Vagina (tissue), 2 donors: Measurements from ENCODE around the gene LZIC. TPM values are rescaled to one million over a fixed set of nuclear protein-coding genes. Genes with fewer than 3 reads are reported as not detected.

ENCODE experiments used
- DNase-seq, 2 donors: peaks; one replicate each; pipeline ENCODE4 v3.0.0-alpha.2; 2017; ENCODE audit errors: extremely low spot score in 2 of 2
- H3K27ac ChIP-seq: fragments of 200-600 bp; sonication (generic); one replicate; pipeline ENCODE4 v1.5.1; 2019
- H3K27me3 ChIP-seq: fragments of 200-600 bp; sonication (generic); one replicate; pipeline ENCODE4 v1.5.1; 2019
- H3K36me3 ChIP-seq, 2 donors: fragments of 200-600 bp; sonication (generic); one replicate each; pipeline ENCODE4 v1.5.1; 2017 to 2019
- H3K4me1 ChIP-seq: fragments of 200-600 bp; sonication (generic); one replicate; pipeline ENCODE4 v1.5.1; 2019
- H3K4me3 ChIP-seq, 2 donors: fragments of 200-600 bp; sonication (generic); 1 replicate in 1 of 2; 2 replicates in 1 of 2; pipeline ENCODE4 v1.5.1; 2016 to 2019
- H3K9me3 ChIP-seq: fragments of 200-600 bp; sonication (generic); one replicate; pipeline ENCODE4 v1.5.1; 2019
- POLR2A ChIP-seq, 2 donors: fragments of 450-650 bp; IDR thresholded peaks; one replicate each; pipeline ENCODE4 v1.6.1; 2017; ENCODE audit warnings: antibody characterized with exemption in 2 of 2, mild to moderate bottlenecking in 2 of 2, moderate library complexity in 2 of 2
- POLR2AphosphoS5 ChIP-seq, 2 donors: sonication (generic); formaldehyde crosslinking; IDR thresholded peaks; one replicate each; pipeline ENCODE4 v1.9.0; 2017; ENCODE audit warnings: antibody characterized with exemption in 2 of 2, mild to moderate bottlenecking in 2 of 2, low read depth in 1 of 2; ENCODE audit not compliant: insufficient read depth in 1 of 2
- intact Hi-C: fragments of 100-400 bp; cut with DNase I; formaldehyde crosslinking; loops from one replicate; pipeline ENCODE4 v1.15.1; 2023
- total RNA-seq: library from RNA; depleted of rRNA; stranded (reverse); fragments of >200 nt; gene quantifications from one replicate; pipeline ENCODE4 v1.2.3, GENCODE V29; 2016
- TF ChIP-seq, protein P1 (sequence below), 3 experiments: fragments of 450-650 bp in 2 of 3; fragments of 200-600 bp in 1 of 3; sonication (generic) in 1 of 3; IDR thresholded peaks; one replicate each; pipeline ENCODE4 v1.5.1; 2017 to 2019; ENCODE audit warnings: antibody characterized with exemption in 3 of 3, mild to moderate bottlenecking in 2 of 3, moderate library complexity in 2 of 3

Gene LZIC
- total RNA-seq, 1 donor from 2014 or later: 16.5 TPM

DNA sequence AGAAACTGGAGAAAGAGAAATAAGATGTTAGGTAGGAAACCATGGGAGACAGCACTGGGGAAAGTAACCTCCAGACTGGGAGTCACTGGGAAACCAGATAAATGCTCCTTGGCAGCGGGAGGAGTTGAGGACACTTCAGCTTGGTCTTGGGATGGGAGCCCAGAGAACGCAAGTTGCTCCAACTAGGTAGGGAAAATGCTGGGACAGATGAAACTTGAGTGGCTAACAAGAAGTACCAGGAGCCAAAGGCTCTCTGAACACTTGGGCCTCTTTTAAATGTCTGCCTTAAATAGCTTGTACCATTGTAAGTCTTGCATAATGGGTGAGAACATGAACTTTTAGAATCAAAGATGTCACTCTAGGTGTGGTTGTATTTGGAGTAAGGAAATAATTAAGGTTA lies 3.1 kb upstream of the LZIC start:
- H3K27me3 ChIP-seq: no peaks in the 10 kb centered on the region
- H3K4me3 ChIP-seq: no peak overlapping the region
- H3K27ac ChIP-seq: no peak overlapping the region
- intact Hi-C loops: loop anchor here (5.0 to 10.0 kb wide), 2 partner anchors 48 to 86 kb away; partner anchors contain the start of genes RBP7 and UBE4B
- no peaks in the 10 kb centered on the region for H3K36me3 ChIP-seq
- TF ChIP-seq POLR2AphosphoS5 (IDR thresholded peaks at IDR 0.05; ENCODE audit: insufficient read depth in 1 of 2, low read depth in 1 of 2): no peak
- TF ChIP-seq, protein P1, sequence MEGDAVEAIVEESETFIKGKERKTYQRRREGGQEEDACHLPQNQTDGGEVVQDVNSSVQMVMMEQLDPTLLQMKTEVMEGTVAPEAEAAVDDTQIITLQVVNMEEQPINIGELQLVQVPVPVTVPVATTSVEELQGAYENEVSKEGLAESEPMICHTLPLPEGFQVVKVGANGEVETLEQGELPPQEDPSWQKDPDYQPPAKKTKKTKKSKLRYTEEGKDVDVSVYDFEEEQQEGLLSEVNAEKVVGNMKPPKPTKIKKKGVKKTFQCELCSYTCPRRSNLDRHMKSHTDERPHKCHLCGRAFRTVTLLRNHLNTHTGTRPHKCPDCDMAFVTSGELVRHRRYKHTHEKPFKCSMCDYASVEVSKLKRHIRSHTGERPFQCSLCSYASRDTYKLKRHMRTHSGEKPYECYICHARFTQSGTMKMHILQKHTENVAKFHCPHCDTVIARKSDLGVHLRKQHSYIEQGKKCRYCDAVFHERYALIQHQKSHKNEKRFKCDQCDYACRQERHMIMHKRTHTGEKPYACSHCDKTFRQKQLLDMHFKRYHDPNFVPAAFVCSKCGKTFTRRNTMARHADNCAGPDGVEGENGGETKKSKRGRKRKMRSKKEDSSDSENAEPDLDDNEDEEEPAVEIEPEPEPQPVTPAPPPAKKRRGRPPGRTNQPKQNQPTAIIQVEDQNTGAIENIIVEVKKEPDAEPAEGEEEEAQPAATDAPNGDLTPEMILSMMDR (IDR thresholded peaks at IDR 0.05): no peak
- no peak for TF ChIP-seq POLR2A (IDR thresholded peaks at IDR 0.05)
- peaks cover 35% of the 10 kb centered on the region for H3K4me1 ChIP-seq
- no peak for DNase-seq
- H3K9me3 ChIP-seq: no peaks in the 10 kb centered on the region

DNA sequence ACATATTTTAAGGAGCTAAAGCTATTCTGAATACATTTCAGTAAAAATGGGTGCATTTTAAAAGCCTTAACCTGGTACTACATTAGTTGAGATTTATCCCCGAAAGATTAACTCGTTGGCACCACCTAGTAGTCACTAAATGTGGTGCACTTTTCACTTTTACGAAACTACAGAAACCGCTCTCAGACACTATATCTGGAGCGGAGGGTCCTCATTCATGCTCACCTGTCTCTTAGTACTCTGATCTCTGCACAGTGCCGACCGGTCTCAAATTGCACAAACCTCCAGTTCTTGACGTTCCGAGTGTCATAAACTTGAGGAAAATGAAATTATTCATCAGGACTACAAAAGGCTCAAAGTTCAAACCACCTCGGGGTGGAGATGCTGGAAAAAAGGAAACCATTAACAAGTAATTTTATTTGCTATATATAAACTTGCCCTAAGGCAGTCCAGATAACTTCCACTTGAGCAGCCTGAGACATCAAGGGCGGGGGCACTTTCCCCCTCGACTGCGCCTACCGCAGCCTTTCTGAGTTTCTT lies 722 bp downstream of the LZIC start:
- TF ChIP-seq POLR2AphosphoS5 (IDR thresholded peaks at IDR 0.05; ENCODE audit: insufficient read depth in 1 of 2, low read depth in 1 of 2) (no peak), POLR2A (IDR thresholded peaks at IDR 0.05) (no peak)
- TF ChIP-seq, protein P1 (IDR thresholded peaks at IDR 0.05): peak in 1 of 3 experiments; percentile 36
- H3K4me1 ChIP-seq: peaks cover 27% of the 10 kb centered on the region
- intact Hi-C loops: loop anchor here (10.0 kb wide), 1 partner anchor 52 kb away; the partner anchor contains the start of gene RBP7
- no peak for DNase-seq
- peaks cover 0 to 10% of the 10 kb centered on the region in 2 donors for H3K36me3 ChIP-seq
- peak overlapping the region; percentile 85 for H3K27ac ChIP-seq
- no peaks in the 10 kb centered on the region for H3K27me3 ChIP-seq
- peak overlapping the region; percentile 65 to 73 for H3K4me3 ChIP-seq
- no peaks in the 10 kb centered on the region for H3K9me3 ChIP-seq

DNA sequence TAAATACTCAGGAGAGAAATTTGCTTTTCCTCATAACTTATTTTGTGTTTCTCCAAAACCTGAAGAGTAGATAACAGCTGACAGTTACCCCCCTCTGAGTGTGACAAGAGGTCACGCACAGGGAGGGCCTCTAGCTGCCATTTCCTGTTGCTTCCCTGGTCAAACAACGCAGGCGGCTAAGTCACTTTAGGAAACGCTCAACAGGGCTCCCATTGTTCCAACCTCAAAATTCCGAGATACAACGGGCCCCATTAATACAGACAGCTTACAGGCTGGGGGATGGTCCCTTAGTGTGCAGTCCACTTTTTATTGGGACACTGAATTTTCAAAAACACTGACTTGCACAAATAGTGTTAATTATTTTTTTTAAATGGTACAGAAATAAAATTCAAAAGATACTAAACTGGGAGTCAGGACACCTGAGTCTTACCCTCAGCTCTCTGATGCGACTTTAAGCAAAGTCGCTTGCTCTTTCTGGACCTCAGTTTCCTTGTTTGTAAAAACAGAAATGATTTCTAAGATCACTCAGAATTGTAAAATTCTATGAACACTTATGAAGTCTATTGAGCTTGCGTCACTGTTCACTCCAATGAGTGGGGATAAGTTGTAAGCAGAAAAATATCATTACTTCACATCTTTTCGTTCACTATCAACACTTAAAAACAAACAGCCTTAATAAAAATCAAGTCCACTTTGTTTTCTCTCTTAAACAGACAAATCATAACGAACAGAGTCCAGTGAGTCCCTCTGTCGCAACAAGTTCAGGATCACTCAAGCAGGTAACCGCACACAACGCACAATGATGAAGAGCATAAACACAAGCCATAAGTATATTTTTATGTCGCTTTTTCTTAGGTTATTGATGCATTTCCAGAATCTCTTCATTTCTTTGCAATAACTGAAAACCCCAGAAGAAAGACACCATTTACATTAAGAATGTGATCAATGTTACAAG lies 13.5 kb downstream of the LZIC start:
- no peaks in the 10 kb centered on the region for H3K9me3 ChIP-seq
- peaks cover 0 to 41% of the 10 kb centered on the region in 2 donors for H3K36me3 ChIP-seq
- intact Hi-C loops: loop anchor here (10.0 kb wide), 1 partner anchor 55 kb away; no protein-coding TSS in a partner anchor
- H3K4me1 ChIP-seq: no peaks in the 10 kb centered on the region
- no peak overlapping the region for H3K27ac ChIP-seq
- H3K4me3 ChIP-seq: no peak overlapping the region
- no peak for TF ChIP-seq POLR2AphosphoS5 (IDR thresholded peaks at IDR 0.05; ENCODE audit: insufficient read depth in 1 of 2, low read depth in 1 of 2)
- TF ChIP-seq, protein P1 (IDR thresholded peaks at IDR 0.05): no peak
- TF ChIP-seq POLR2A (IDR thresholded peaks at IDR 0.05): no peak
- no peaks in the 10 kb centered on the region for H3K27me3 ChIP-seq
- no peak for DNase-seq

DNA sequence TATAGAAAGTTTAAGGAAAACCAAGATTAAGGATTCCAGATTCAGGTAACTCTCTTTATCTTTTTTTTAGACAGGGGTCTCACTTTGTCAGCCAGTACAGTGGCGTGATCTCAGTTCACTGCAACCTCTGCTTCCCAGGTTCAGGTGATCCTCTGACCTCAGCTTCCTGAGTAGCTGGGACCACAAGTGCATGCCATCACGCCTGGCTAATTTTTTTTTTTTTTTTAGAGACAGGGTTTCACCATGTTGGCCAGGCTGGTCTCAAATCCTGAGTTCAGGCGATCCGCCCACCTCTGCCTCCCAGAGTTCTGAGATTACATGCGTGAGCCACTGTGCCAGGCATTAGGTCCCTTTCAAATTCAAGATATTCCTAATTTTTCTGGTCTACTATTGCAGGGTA lies 15.9 kb downstream of the LZIC start:
- peaks cover 0 to 22% of the 10 kb centered on the region in 2 donors for H3K36me3 ChIP-seq
- intact Hi-C loops: no loop called here
- no peaks in the 10 kb centered on the region for H3K4me1 ChIP-seq
- TF ChIP-seq POLR2A (IDR thresholded peaks at IDR 0.05) (no peak), POLR2AphosphoS5 (IDR thresholded peaks at IDR 0.05; ENCODE audit: insufficient read depth in 1 of 2, low read depth in 1 of 2) (no peak)
- TF ChIP-seq, protein P1 (IDR thresholded peaks at IDR 0.05): no peak
- no peak overlapping the region for H3K4me3 ChIP-seq
- H3K27me3 ChIP-seq: no peaks in the 10 kb centered on the region
- no peak for DNase-seq
- H3K27ac ChIP-seq: no peak overlapping the region
- H3K9me3 ChIP-seq: no peaks in the 10 kb centered on the region
